Ishikawa (cell line): Measurements from ENCODE around the gene ADARB1.

Experiments
- CEBPB ChIP-seq: IDR thresholded peaks from 2 replicates; pipeline ENCODE4 v1.6.1; 2012
- CREB1 ChIP-seq: IDR thresholded peaks from 2 replicates; pipeline ENCODE4 v1.6.1; 2012; ENCODE audit warnings: low read depth
- EGR1 ChIP-seq: IDR thresholded peaks from 2 replicates; pipeline ENCODE4 v1.6.1; 2012
- EP300 ChIP-seq: IDR thresholded peaks from 2 replicates; pipeline ENCODE4 v1.6.1; 2012; ENCODE audit warnings: borderline replicate concordance
- FOXM1 ChIP-seq: IDR thresholded peaks from 2 replicates; pipeline ENCODE4 v1.6.1; 2012; ENCODE audit warnings: low read depth, borderline replicate concordance
- MAX ChIP-seq: IDR thresholded peaks from 2 replicates; pipeline ENCODE4 v1.6.1; 2012
- NFIC ChIP-seq: IDR thresholded peaks from 2 replicates; pipeline ENCODE4 v1.6.1; 2012
- RAD21 ChIP-seq: IDR thresholded peaks from 2 replicates; pipeline ENCODE4 v1.6.1; 2012; ENCODE audit warnings: low read depth
- REST ChIP-seq: IDR thresholded peaks from 2 replicates; pipeline ENCODE4 v1.6.1; 2012; ENCODE audit warnings: low read depth, mild to moderate bottlenecking
- TAF1 ChIP-seq: IDR thresholded peaks from 2 replicates; pipeline ENCODE4 v1.6.1; 2012; ENCODE audit warnings: low read depth, mild to moderate bottlenecking
- TCF12 ChIP-seq: IDR thresholded peaks from 2 replicates; pipeline ENCODE4 v1.6.1; 2012; ENCODE audit warnings: low read depth
- TEAD4 ChIP-seq: IDR thresholded peaks from 2 replicates; pipeline ENCODE4 v1.6.1; 2012
- USF1 ChIP-seq: IDR thresholded peaks from 2 replicates; pipeline ENCODE4 v1.6.1; 2012
- YY1 ChIP-seq: IDR thresholded peaks from 2 replicates; pipeline ENCODE4 v1.6.1; 2012; ENCODE audit warnings: low read depth
- ZBTB7A ChIP-seq: IDR thresholded peaks from 2 replicates; pipeline ENCODE4 v1.6.1; 2012; ENCODE audit warnings: low read depth

Gene ADARB1

GRCh38 chr21:45152265-45152746 lies 77.9 kb downstream of the ADARB1 start:
- no peak for TF ChIP-seq NFIC
- TF ChIP-seq EP300 = no peak
- no peak for TF ChIP-seq USF1
- TF ChIP-seq EGR1 = no peak
- TF ChIP-seq MAX = no peak
- no peak for TF ChIP-seq TAF1
- no peak for TF ChIP-seq RAD21
- TF ChIP-seq ZBTB7A = no peak
- TF ChIP-seq REST = no peak
- no peak for TF ChIP-seq TEAD4
- TF ChIP-seq CREB1 = no peak
- TF ChIP-seq YY1 = no peak
- no peak for TF ChIP-seq FOXM1
- no peak for TF ChIP-seq CEBPB
- TF ChIP-seq TCF12 = no peak

DNA sequence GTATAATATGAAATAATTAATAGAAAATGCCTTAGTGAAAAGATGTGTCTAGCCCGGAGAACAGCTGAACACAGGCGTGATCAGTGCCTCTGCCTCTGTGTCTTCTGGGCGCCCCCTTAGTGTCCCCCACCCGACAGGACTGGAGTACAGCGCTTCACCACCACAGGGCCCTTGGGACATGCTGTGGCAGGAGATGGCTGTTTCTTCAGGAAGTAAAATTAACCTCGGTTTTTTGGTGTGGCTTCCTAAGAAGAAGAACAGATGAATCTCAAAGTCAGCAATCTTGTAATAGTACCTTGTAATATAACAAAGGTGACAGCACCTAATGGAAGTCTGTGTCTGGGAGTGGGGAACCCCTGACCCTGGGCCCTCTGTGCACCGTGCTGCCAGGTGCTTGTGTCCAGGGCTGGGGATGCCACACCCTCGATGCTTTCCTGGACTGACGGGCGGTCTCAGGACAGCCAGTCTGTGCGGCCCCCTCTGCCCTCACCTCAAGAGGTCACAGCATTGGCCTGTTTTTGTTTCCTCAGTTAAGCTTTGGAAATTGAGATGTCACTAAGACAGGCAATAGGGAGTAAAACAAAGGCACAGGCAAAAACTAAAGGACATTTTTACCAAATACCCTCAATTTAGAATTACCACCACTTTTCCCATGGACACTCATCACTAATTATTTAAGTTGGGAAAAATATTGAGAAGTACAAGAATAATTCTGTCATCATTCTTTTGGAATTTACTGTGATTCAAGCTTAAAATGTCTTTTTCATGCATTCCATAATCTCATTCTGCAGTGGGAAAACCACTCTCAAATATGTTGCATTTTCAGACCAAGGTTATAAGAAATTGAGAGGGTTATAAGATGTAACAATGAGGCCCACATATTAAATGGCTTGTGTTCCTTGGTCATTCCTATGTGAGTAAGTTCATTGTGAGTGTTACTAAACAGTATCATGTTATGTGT lies 79.3 kb downstream of the ADARB1 start:
- TF ChIP-seq TEAD4 = no peak
- TF ChIP-seq TCF12 = no peak
- TF ChIP-seq EGR1 = no peak
- no peak for TF ChIP-seq TAF1
- TF ChIP-seq EP300 = no peak
- no peak for TF ChIP-seq REST
- no peak for TF ChIP-seq USF1
- TF ChIP-seq ZBTB7A = no peak
- TF ChIP-seq CEBPB = no peak
- TF ChIP-seq CREB1 = no peak
- TF ChIP-seq MAX = no peak
- TF ChIP-seq NFIC = no peak
- no peak for TF ChIP-seq FOXM1
- TF ChIP-seq RAD21 = no peak
- no peak for TF ChIP-seq YY1

GRCh38 chr21:45154511-45155508 lies 80.4 kb downstream of the ADARB1 start:
- TF ChIP-seq RAD21 = no peak
- TF ChIP-seq REST = no peak
- TF ChIP-seq TAF1 = no peak
- no peak for TF ChIP-seq CREB1
- no peak for TF ChIP-seq USF1
- TF ChIP-seq ZBTB7A = no peak
- no peak for TF ChIP-seq NFIC
- TF ChIP-seq CEBPB = no peak
- no peak for TF ChIP-seq MAX
- TF ChIP-seq EGR1 = no peak
- no peak for TF ChIP-seq EP300
- TF ChIP-seq TEAD4 = no peak
- TF ChIP-seq TCF12 = no peak
- no peak for TF ChIP-seq FOXM1
